Measurements from ENCODE around the gene FLNC.

Gene FLNC

GRCh38 chr7:128865996-128866877 lies 36.0 kb downstream of the FLNC start:
- DNase-seq = no peak

- DNase-seq = no peak
Observed at GRCh38 chr7:128867241-128867640, 37.0 kb downstream of the FLNC start.

- DNase-seq = no peak
Observed at GRCh38 chr7:128867842-128868623, 37.8 kb downstream of the FLNC start.

GRCh38 chr7:128868624-128869137 lies 38.5 kb downstream of the FLNC start:
- no peak for DNase-seq

GRCh38 chr7:128869138-128869943 lies 39.1 kb downstream of the FLNC start:
- peak; percentile 73 for DNase-seq

GRCh38 chr7:128869944-128870285 lies 39.7 kb downstream of the FLNC start:
- DNase-seq = no peak

GRCh38 chr7:128871050-128871449 lies 40.8 kb downstream of the FLNC start:
- DNase-seq = no peak

- no peak for DNase-seq
Observed at GRCh38 chr7:128872394-128872824, 42.2 kb downstream of the FLNC start.

- no peak for DNase-seq
Observed at GRCh38 chr7:128873234-128873633, 43.0 kb downstream of the FLNC start.

- no peak for DNase-seq
Observed at GRCh38 chr7:128874140-128875031, 44.2 kb downstream of the FLNC start.

GRCh38 chr7:128875523-128875948 lies 45.3 kb downstream of the FLNC start:
- peak; percentile 9 for DNase-seq

- DNase-seq = no peak
Observed at GRCh38 chr7:128876127-128876526, 45.9 kb downstream of the FLNC start.

GRCh38 chr7:128876586-128876977 lies 46.4 kb downstream of the FLNC start:
- DNase-seq = no peak

- DNase-seq = peak; percentile 34
Observed at GRCh38 chr7:128876978-128877755, 47.0 kb downstream of the FLNC start.

GRCh38 chr7:128877756-128878120 lies 47.5 kb downstream of the FLNC start:
- peak; percentile 3 for DNase-seq

GRCh38 chr7:128878226-128879105 lies 48.3 kb downstream of the FLNC start:
- DNase-seq = peak; percentile 17

GRCh38 chr7:128879461-128879938 lies 49.3 kb downstream of the FLNC start:
- DNase-seq = peak; percentile 37

- peak; percentile 68 for DNase-seq
Observed at GRCh38 chr7:128879939-128880746, 49.9 kb downstream of the FLNC start.
